GM23338 (cell line): ENCODE measurements around the gene APP.

Source experiments
- CREB1 ChIP-seq: fragments of 250-450 bp; sonication (Bioruptor Pico); IDR thresholded peaks from 2 replicates; pipeline ENCODE4 v1.5.0; 2020; ENCODE audit warnings: low read depth, mild to moderate bottlenecking, moderate library complexity
- CTCF ChIP-seq, 2 experiments: fragments of 200-600 bp in 1 of 2; sonication (generic) in 1 of 2; conservative IDR thresholded peaks; 2 replicates each; pipeline versions ENCODE4 v1.5.1 to v1.6.1; 2016 to 2017; ENCODE audit warnings: antibody characterized with exemption in 2 of 2, low read depth in 2 of 2, mild to moderate bottlenecking in 2 of 2, moderate library complexity in 1 of 2
- EZH2 ChIP-seq: fragments of 200-600 bp; sonication (generic); IDR thresholded peaks from one replicate; pipeline ENCODE4 v1.8.0; 2017; ENCODE audit warnings: antibody characterized with exemption, mild to moderate bottlenecking, low read depth; ENCODE audit not compliant: unreplicated experiment
- EZH2phosphoT487 ChIP-seq: fragments of 200-600 bp; sonication (generic); IDR thresholded peaks from one replicate; pipeline ENCODE4 v1.8.1; 2018; ENCODE audit warnings: antibody characterized with exemption; ENCODE audit not compliant: unreplicated experiment
- JUNB ChIP-seq: IDR thresholded peaks from one replicate; pipeline ENCODE4 v1.6.1; 2016; ENCODE audit warnings: antibody characterized with exemption; ENCODE audit not compliant: unreplicated experiment
- NANOG ChIP-seq: IDR thresholded peaks from 2 replicates; pipeline ENCODE4 v1.6.1; 2016; ENCODE audit warnings: antibody characterized with exemption, borderline replicate concordance
- POLR2AphosphoS5 ChIP-seq: IDR thresholded peaks from 2 replicates; pipeline ENCODE4 v1.6.1; 2016; ENCODE audit warnings: antibody characterized with exemption, low read depth
- REST ChIP-seq: IDR thresholded peaks from one replicate; pipeline ENCODE4 v1.6.1; 2018; ENCODE audit warnings: antibody characterized with exemption; ENCODE audit not compliant: unreplicated experiment

GRCh38 chr21:26064506-26064905 lies 106.1 kb downstream of the APP start:
- TF ChIP-seq CTCF (conservative IDR thresholded peaks at IDR 0.05; ENCODE audit: low read depth in 2 of 2) (no peak), NANOG (no peak), CREB1 (no peak), POLR2AphosphoS5 (no peak), EZH2 (no peak), EZH2phosphoT487 (no peak), JUNB (no peak), REST (no peak)
